ENCODE data around the gene CCR7.

Gene CCR7

GRCh38 chr17:40568074-40568836 lies 3.0 kb upstream of the CCR7 start:
- H3K4me3 ChIP-seq (ENCODE audit: low read depth, low read length) = no peak overlapping the region
- TF ChIP-seq, protein P1, sequence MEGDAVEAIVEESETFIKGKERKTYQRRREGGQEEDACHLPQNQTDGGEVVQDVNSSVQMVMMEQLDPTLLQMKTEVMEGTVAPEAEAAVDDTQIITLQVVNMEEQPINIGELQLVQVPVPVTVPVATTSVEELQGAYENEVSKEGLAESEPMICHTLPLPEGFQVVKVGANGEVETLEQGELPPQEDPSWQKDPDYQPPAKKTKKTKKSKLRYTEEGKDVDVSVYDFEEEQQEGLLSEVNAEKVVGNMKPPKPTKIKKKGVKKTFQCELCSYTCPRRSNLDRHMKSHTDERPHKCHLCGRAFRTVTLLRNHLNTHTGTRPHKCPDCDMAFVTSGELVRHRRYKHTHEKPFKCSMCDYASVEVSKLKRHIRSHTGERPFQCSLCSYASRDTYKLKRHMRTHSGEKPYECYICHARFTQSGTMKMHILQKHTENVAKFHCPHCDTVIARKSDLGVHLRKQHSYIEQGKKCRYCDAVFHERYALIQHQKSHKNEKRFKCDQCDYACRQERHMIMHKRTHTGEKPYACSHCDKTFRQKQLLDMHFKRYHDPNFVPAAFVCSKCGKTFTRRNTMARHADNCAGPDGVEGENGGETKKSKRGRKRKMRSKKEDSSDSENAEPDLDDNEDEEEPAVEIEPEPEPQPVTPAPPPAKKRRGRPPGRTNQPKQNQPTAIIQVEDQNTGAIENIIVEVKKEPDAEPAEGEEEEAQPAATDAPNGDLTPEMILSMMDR (IDR thresholded peaks at IDR 0.05; ENCODE audit: low read depth, low read length, missing control alignments) = no peak
- DNase-seq (ENCODE audit: low read depth) = no peak
- in situ Hi-C loops (cut with HindIII; ENCODE audit: low sequenced_read_pairs) = no loop called here

DNA sequence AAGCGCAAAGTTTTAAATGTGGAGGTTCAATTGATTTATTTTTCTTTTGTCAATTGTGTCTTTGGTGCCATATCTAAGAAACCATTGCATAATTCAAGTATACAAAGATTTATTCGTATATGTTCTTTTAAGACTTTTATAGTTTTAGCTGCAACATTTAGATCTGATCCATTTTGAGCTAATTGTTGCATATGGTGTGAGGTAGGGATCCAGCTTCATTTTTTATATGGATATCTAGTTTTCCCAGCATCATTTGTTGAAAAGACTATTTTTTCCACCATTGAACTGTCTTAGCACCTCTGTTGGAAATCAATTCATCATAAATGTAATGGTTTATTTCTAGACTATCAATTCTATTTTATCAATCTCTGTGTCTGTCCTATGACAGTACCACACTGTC lies 2.1 kb upstream of the CCR7 start:
- no peak for DNase-seq (ENCODE audit: low read depth)
- TF ChIP-seq, protein P1 (IDR thresholded peaks at IDR 0.05; ENCODE audit: low read depth, low read length, missing control alignments) = no peak
- in situ Hi-C loops (cut with HindIII; ENCODE audit: low sequenced_read_pairs) = no loop called here
- no peak overlapping the region for H3K4me3 ChIP-seq (ENCODE audit: low read depth, low read length)

- in situ Hi-C loops (cut with HindIII; ENCODE audit: low sequenced_read_pairs) = no loop called here
- no peak overlapping the region for H3K4me3 ChIP-seq (ENCODE audit: low read depth, low read length)
- no peak for DNase-seq (ENCODE audit: low read depth)
- TF ChIP-seq, protein P1 (IDR thresholded peaks at IDR 0.05; ENCODE audit: low read depth, low read length, missing control alignments) = no peak
Measured at GRCh38 chr17:40565769-40566409, 617 bp upstream of the CCR7 start.

GRCh38 chr17:40564195-40564882 lies 933 bp downstream of the CCR7 start:
- TF ChIP-seq, protein P1 (IDR thresholded peaks at IDR 0.05; ENCODE audit: low read depth, low read length, missing control alignments) = no peak
- in situ Hi-C loops (cut with HindIII; ENCODE audit: low sequenced_read_pairs) = no loop called here
- no peak for DNase-seq (ENCODE audit: low read depth)
- H3K4me3 ChIP-seq (ENCODE audit: low read depth, low read length) = no peak overlapping the region

DNA sequence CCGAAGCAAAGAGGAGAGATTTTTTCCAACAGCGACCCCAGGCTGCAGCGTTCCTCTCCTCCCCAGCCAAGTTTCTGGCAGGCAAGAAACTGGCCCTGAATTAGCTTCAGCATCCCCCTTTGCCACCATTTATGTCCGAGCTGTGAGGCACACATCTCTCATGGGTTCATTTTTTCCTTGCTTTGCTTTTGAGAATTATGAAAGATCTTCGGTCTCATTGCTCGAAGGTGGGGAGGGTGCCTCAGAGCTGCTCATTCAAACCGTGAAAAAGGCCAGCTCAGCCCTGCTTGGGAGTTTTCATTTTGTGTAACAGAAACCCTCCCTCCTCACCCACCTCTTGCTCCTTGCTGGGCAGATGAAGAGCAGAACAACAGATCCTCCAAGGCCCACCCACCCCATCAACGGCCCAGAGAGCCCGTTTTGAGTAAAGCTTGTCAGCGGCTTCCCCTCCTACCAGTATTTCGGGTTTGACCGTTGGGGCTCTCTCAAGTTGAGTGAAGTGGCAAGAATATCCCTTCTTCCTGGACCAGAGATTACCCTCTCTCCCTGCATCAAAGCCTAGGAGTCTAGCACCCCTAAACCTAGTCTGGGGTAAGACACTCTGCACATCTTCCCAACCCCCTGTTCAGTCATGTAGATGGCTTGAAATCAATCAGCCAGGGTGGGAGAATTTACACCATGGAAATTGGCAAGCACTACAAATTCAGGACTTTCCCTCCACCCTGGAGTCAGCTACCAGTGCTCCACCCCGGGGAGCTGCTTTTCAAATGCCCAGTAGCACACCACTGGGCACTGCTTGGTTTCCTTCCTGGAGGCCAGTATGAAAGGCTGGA lies 1.8 kb downstream of the CCR7 start:
- no peak overlapping the region for H3K4me3 ChIP-seq (ENCODE audit: low read depth, low read length)
- in situ Hi-C loops (cut with HindIII; ENCODE audit: low sequenced_read_pairs) = no loop called here
- DNase-seq (ENCODE audit: low read depth) = no peak
- TF ChIP-seq, protein P1 (IDR thresholded peaks at IDR 0.05; ENCODE audit: low read depth, low read length, missing control alignments) = no peak

GRCh38 chr17:40562838-40563219 lies 2.4 kb downstream of the CCR7 start:
- no peak overlapping the region for H3K4me3 ChIP-seq (ENCODE audit: low read depth, low read length)
- in situ Hi-C loops (cut with HindIII; ENCODE audit: low sequenced_read_pairs) = no loop called here
- no peak for DNase-seq (ENCODE audit: low read depth)
- TF ChIP-seq, protein P1 (IDR thresholded peaks at IDR 0.05; ENCODE audit: low read depth, low read length, missing control alignments) = no peak

Data from astrocyte of the cerebellum (primary cell).